ENCODE results near the gene GPRASP1.

The GPRASP1 gene

GRCh38 chrX:102696306-102696705 is 45.0 kb downstream of the GPRASP1 start:
- no peak for DNase-seq (ENCODE audit: low read depth in 2 of 2)

- DNase-seq (ENCODE audit: low read depth in 2 of 2), result no peak
Observed at GRCh38 chrX:102697494-102697893, 46.2 kb downstream of the GPRASP1 start.

All from stimulated activated CD4-positive, alpha-beta T cell treated with anti-CD3 and anti-CD28 coated beads, Interleukin-15, amount 100 ng/mL, for 48 hours (primary cell).